H9 (cell line): ENCODE measurements around the gene PPIP5K2. TPM values are rescaled to one million over a fixed set of nuclear protein-coding genes. Genes with fewer than 3 reads are reported as not detected.
A peak's percentile ranks its signal among the peaks of the same experiment; 100 is the strongest.

Experiments used
- DNase-seq: peaks from one replicate; pipeline ENCODE4 v3.0.0-alpha.2; 2017
- H2AFZ ChIP-seq: one replicate; pipeline ENCODE4 v1.6.1; 2013; ENCODE audit warnings: mild to moderate bottlenecking, low read length, control low read depth, moderate library complexity
- H2AK5ac ChIP-seq: 2 replicates; pipeline ENCODE4 v1.6.1; 2013; ENCODE audit warnings: low read length, control low read depth, mixed read lengths; ENCODE audit not compliant: insufficient read length
- H2BK120ac ChIP-seq: one replicate; pipeline ENCODE4 v1.6.1; 2013; ENCODE audit warnings: low read depth, mild to moderate bottlenecking, low read length, control low read depth, inconsistent platforms; ENCODE audit not compliant: poor library complexity, severe bottlenecking
- H2BK12ac ChIP-seq: 2 replicates; pipeline ENCODE4 v1.6.1; 2013; ENCODE audit warnings: low read length, control low read depth, mixed read lengths, low read depth; ENCODE audit not compliant: insufficient read length
- H2BK15ac ChIP-seq: 2 replicates; pipeline ENCODE4 v1.6.1; 2013; ENCODE audit warnings: low read depth, low read length, control low read depth
- H2BK20ac ChIP-seq: one replicate; pipeline ENCODE4 v1.6.1; 2013; ENCODE audit warnings: low read depth, mild to moderate bottlenecking, low read length, control low read depth, inconsistent platforms; ENCODE audit not compliant: poor library complexity, severe bottlenecking
- H2BK5ac ChIP-seq: 2 replicates; pipeline ENCODE4 v1.6.1; 2013; ENCODE audit warnings: low read length, control low read depth, mixed read lengths; ENCODE audit not compliant: insufficient read length
- H3K14ac ChIP-seq: 2 replicates; pipeline ENCODE4 v1.6.1; 2013; ENCODE audit warnings: low read length, control low read depth; ENCODE audit not compliant: insufficient read depth
- H3K18ac ChIP-seq: 2 replicates; pipeline ENCODE4 v1.6.1; 2013; ENCODE audit warnings: low read depth, mild to moderate bottlenecking, mixed read lengths, low read length, control low read depth; ENCODE audit not compliant: insufficient read length
- H3K23ac ChIP-seq: 2 replicates; pipeline ENCODE4 v1.6.1; 2013; ENCODE audit warnings: low read length, control low read depth, mixed read lengths, low read depth; ENCODE audit not compliant: insufficient read length
- H3K23me2 ChIP-seq: 2 replicates; pipeline ENCODE4 v1.6.1; 2013; ENCODE audit warnings: low read depth, mild to moderate bottlenecking, mixed read lengths, low read length, control low read depth; ENCODE audit not compliant: insufficient read length, poor library complexity, severe bottlenecking
- H3K27ac ChIP-seq: 2 replicates; pipeline ENCODE4 v1.5.1; 2013; ENCODE audit warnings: low read length, control low read depth, mixed read lengths, low read depth; ENCODE audit not compliant: insufficient read length
- H3K27me3 ChIP-seq: 2 replicates; pipeline ENCODE4 v1.6.1; 2013; ENCODE audit warnings: low read length, control low read depth, inconsistent platforms; ENCODE audit not compliant: insufficient read depth
- H3K4ac ChIP-seq: 2 replicates; pipeline ENCODE4 v1.6.1; 2013; ENCODE audit warnings: low read depth, mild to moderate bottlenecking, control low read depth, inconsistent platforms, low read length, moderate library complexity
- H3K4me1 ChIP-seq: 2 replicates; pipeline ENCODE4 v1.6.1; 2013; ENCODE audit warnings: low read length, control low read depth, inconsistent platforms; ENCODE audit not compliant: insufficient read depth
- H3K4me2 ChIP-seq: 2 replicates; pipeline ENCODE4 v1.6.1; 2013; ENCODE audit warnings: low read length, control low read depth, mixed read lengths; ENCODE audit not compliant: insufficient read length, insufficient read depth
- H3K56ac ChIP-seq: 2 replicates; pipeline ENCODE4 v1.6.1; 2013; ENCODE audit warnings: low read depth, mild to moderate bottlenecking, mixed read lengths, low read length, control low read depth; ENCODE audit not compliant: insufficient read length
- H3K79me1 ChIP-seq: 2 replicates; pipeline ENCODE4 v1.6.1; 2013; ENCODE audit warnings: low read depth, mild to moderate bottlenecking, moderate library complexity, low read length, control low read depth, inconsistent platforms; ENCODE audit not compliant: insufficient read depth, poor library complexity, severe bottlenecking
- H3K79me2 ChIP-seq: 2 replicates; pipeline ENCODE4 v1.6.1; 2013; ENCODE audit warnings: low read length, control low read depth, inconsistent platforms; ENCODE audit not compliant: insufficient read depth
- H3K9ac ChIP-seq: 2 replicates; pipeline ENCODE4 v1.6.1; 2013; ENCODE audit warnings: low read length, control low read depth, mixed read lengths; ENCODE audit not compliant: insufficient read length; ENCODE audit errors: extremely low read depth
- H3K9me3 ChIP-seq: one replicate; pipeline ENCODE4 v1.6.1; 2013; ENCODE audit warnings: low read depth, low read length, inconsistent platforms; ENCODE audit not compliant: control insufficient read depth
- H3T11ph ChIP-seq: one replicate; pipeline ENCODE4 v1.6.1; 2013; ENCODE audit warnings: mild to moderate bottlenecking, low read length, control low read depth, inconsistent platforms
- H4K20me1 ChIP-seq: one replicate; pipeline ENCODE4 v1.6.1; 2013; ENCODE audit not compliant: control insufficient read depth, insufficient read length, insufficient read depth
- H4K5ac ChIP-seq: 2 replicates; pipeline ENCODE4 v1.6.1; 2013; ENCODE audit warnings: low read depth, mild to moderate bottlenecking, mixed read lengths, low read length, control low read depth; ENCODE audit not compliant: insufficient read length
- H4K8ac ChIP-seq: replicated peaks from 2 replicates; pipeline ENCODE4 v1.6.1; 2013; ENCODE audit warnings: low read length, control low read depth, mixed read lengths, low read depth; ENCODE audit not compliant: insufficient read length
- H4K91ac ChIP-seq: 2 replicates; pipeline ENCODE4 v1.6.1; 2013; ENCODE audit warnings: low read depth, mild to moderate bottlenecking, moderate library complexity, mixed read lengths, low read length, control low read depth; ENCODE audit not compliant: insufficient read length
- H3K27ac Mint-ChIP-seq, 3 experiments: 2 replicates in 2 of 3; 3 replicates in 1 of 3; pipeline ENCODE4 v1.8.0; 2020 to 2021; ENCODE audit warnings: mixed read lengths in 3 of 3, mild to moderate bottlenecking in 1 of 3, moderate library complexity in 1 of 3
- H3K27me3 Mint-ChIP-seq: 2 replicates; pipeline ENCODE4 v1.8.0; 2021; ENCODE audit warnings: low read depth, mild to moderate bottlenecking, moderate library complexity, mixed read lengths
- H3K36me3 Mint-ChIP-seq, 3 experiments: 2 replicates in 2 of 3; 3 replicates in 1 of 3; pipeline ENCODE4 v1.8.0; 2020 to 2021; ENCODE audit warnings: low read depth in 3 of 3, mixed read lengths in 3 of 3; ENCODE audit not compliant: insufficient read depth in 1 of 3
- H3K4me1 Mint-ChIP-seq, 2 experiments: 2 replicates each; pipeline ENCODE4 v1.8.0; 2020; ENCODE audit warnings: mixed read lengths in 2 of 2
- H3K4me3 Mint-ChIP-seq, 2 experiments: 2 replicates in 1 of 2; 3 replicates in 1 of 2; pipeline ENCODE4 v1.8.0; 2020 to 2021; ENCODE audit warnings: mild to moderate bottlenecking in 2 of 2, mixed read lengths in 2 of 2, moderate library complexity in 1 of 2
- H3K9me3 Mint-ChIP-seq, 2 experiments: 2 replicates in 1 of 2; 3 replicates in 1 of 2; pipeline ENCODE4 v1.8.0; 2020; ENCODE audit warnings: mild to moderate bottlenecking in 2 of 2, mixed read lengths in 2 of 2, moderate library complexity in 1 of 2
- CTCF ChIP-seq: fragments of 200-600 bp; sonication (generic); conservative IDR thresholded peaks from 3 replicates; pipeline ENCODE4 v1.8.0; 2021; ENCODE audit warnings: antibody characterized with exemption, mild to moderate bottlenecking
- total RNA-seq: library from RNA; stranded (reverse); gene quantifications from 2 replicates; pipeline ENCODE4 v1.2.1, GENCODE V29; 2021

The PPIP5K2 gene
- total RNA-seq, 1 experiment from 2014 or later, result 43.8 TPM

GRCh38 chr5:103166706-103167105 lies 46.6 kb downstream of the PPIP5K2 start:
- Histone ChIP-seq H2BK120ac (no peak overlapping the region), H2BK20ac (no peak overlapping the region), H3K56ac (no peak overlapping the region), H3K4ac (no peak overlapping the region), H3K14ac (no peak overlapping the region), H3T11ph (no peak overlapping the region), H3K9me3 (no peaks in the 10 kb centered on the region), H2AFZ (no peak overlapping the region), H4K20me1 (no peaks in the 10 kb centered on the region), H3K4me1 (no peaks in the 10 kb centered on the region), H3K79me2 (no peaks in the 10 kb centered on the region), H3K23ac (no peak overlapping the region), H2AK5ac (no peak overlapping the region), H2BK12ac (no peak overlapping the region), H3K27ac (no peak overlapping the region), H3K4me2 (no peak overlapping the region), H4K5ac (no peak overlapping the region), H2BK5ac (no peak overlapping the region), H3K9ac (no peak overlapping the region), H4K8ac (no peak overlapping the region), H3K18ac (no peak overlapping the region), H4K91ac (no peak overlapping the region), H3K27me3 (no peaks in the 10 kb centered on the region), H3K23me2 (no peaks in the 10 kb centered on the region), H3K79me1 (no peaks in the 10 kb centered on the region), H2BK15ac (no peak overlapping the region)
- DNase-seq, result no peak
- no peak for TF ChIP-seq CTCF
- H3K27me3 Mint-ChIP-seq, result no peaks in the 10 kb centered on the region
- H3K27ac Mint-ChIP-seq, result 0 out of 7 replicates have a peak overlapping the region, but pooled peaks of 1 of the 3 experiments have one; percentile 17
- peaks cover 0 to 12% (median 9%) of the 10 kb centered on the region in 3 experiments; a peak in 5 of 7 replicates for H3K36me3 Mint-ChIP-seq
- H3K4me1 Mint-ChIP-seq, result no peaks in the 10 kb centered on the region; a peak in 1 of 4 replicates
- H3K4me3 Mint-ChIP-seq, result no peak overlapping the region
- no peaks in the 10 kb centered on the region for H3K9me3 Mint-ChIP-seq
